Skin of body (tissue), 2 donors: Measurements from ENCODE around the gene METTL1. TPM values are rescaled to one million over a fixed set of nuclear protein-coding genes. Genes with fewer than 3 reads are reported as not detected.

Experiments used
- DNase-seq: peaks from one replicate; lab custom pipeline; 2025; lab: John Stamatoyannopoulos, UW
- total RNA-seq: library from RNA; depleted of rRNA; stranded (reverse); fragments of >200 nt; gene quantifications from one replicate; pipeline ENCODE4 v1.2.3, GENCODE V29; 2014

Gene METTL1
- total RNA-seq, 1 donor from 2014 or later = 9.0 TPM

DNA sequence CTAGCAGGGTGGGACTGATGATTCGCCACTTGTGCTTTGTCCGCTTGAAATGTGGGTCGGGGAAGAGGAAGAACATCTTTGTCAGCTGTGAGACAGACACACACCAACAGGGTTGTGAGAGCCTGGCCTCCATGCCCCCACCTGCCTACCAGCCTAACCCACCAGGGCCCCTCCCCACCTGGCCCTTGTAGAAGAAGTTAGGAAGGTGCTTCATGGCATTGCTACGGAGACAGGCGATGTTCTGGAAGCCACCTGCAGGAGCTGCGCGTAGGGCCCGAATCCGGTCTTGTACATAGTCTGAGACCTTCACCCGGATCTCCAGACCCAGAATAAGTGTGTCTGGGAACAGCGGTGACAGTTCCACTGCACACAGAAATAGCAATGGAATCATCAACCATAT is 2.3 kb downstream of the METTL1 start:
- no peak for DNase-seq

DNA sequence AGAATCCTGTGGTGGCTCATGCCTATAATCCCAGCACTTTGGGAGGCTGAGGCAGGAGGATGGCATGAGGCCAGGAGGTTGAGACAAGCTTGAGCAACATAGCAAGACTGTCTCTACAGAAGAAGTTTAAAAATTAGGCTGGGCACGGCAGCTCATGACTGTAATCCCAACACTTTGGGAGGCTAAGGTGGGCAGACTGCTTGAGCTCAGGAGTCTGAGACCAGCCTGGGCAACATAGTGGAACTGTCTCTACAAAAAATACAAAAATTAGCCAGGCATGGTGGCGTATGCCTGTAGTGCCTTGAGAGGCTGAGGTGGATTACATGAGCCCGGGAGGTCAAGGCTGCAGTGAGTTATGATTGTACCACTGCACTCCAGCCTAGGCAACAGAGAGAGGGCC is 4.0 kb downstream of the METTL1 start:
- no peak for DNase-seq

DNA sequence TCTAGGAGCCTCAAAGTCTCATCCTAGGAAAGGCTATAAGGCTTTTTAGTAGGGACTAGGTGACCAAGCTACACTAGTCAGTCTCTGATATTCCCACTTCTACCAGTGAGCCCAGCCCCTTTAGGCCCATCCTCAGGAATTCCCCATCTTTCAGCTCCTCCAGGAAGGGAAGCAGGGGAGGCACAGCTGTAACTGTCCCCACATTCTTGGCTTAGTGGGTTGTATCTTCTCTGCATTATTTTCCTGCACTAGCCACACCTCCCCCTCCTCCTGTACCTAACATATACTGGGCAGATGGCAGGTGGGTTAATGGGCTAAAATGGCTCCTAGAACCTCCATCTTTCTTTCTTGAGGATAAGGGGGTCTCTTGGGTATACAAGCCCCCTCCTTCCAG is 4.6 kb downstream of the METTL1 start:
- DNase-seq = no peak

DNA sequence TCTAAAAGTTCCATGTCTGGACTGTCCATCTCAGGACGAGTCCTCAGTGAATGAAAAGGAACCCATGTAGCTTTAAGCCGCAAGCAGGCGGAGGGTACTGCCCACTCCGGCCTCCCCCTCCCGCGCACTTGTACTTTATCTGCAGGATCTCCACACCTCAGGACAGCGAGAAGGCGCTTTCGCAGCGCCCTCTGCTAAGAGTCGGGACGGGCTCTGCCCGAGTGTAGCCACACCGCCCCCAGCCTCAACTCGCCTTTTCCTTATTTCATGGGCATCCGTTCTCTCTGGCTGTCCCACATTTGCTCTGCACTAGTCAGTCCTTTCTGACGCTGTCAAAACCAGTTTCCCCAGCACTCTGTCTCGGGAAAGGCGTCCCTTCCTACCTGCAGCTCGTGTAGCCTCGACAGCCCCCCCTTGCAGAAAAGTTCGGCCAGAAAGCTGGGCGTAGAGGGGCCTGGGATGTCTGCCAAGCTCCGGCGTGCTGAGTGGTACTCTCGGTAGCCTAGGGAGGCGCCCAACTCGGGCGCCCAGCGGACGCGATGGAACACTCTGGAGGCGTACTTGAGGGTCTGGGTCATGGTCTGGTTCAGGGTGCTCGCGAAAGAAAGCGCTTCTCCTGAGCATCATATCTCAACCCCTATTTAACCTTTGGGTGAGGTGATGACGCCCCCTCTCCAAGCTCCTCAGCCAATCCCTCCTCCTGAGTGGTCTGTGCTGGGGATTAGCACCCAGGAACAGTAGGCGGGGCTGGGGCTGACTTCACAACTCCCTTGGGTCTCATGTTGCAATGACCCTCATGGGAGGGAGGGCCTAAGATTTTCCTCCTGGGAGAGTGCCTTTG is 5.2 kb downstream of the METTL1 start, which contains the start of gene CYP27B1:
CYP27B1 (minus strand) TSS at position 615 of the 841 bp plus-strand sequence; CDS start at position 578, 37 bp downstream.
- DNase-seq = no peak

DNA sequence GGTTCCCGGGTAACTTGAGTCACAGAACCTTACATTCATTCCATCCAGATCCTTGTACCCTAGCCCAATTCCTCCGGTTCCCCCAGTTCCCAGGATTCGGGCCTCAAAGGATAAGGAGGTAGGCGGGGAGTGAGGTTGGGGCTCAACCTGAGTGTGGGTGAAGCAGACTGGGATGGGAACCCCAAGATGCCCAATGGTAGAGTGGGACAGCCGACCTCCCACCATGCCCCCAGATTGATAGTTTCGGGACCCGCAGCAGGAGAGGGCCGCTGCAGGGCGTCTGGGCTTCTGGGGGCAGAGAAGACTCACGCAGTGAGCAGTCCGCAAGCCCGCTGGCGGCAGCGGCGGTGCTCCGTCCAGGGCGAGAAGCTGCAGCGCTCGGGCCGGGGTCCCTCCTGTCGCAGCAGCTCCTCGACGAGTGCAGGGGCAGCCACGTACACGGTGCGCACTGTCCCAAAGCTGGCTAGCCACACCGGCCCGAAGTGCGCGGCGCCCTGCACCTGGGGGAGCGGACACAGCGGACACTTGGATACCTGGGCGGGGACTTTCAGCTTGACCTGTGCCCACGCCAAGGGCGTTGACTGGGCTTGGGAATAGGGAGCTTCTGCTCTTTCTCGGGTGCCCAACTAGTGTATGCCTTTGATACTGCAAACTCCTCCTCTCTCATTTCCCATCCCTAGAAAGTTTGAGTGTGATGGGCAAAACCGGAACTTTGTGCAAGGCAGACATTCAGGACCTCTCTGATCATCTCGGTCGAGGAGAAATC is 6.0 kb downstream of the METTL1 start:
- no peak for DNase-seq

DNA sequence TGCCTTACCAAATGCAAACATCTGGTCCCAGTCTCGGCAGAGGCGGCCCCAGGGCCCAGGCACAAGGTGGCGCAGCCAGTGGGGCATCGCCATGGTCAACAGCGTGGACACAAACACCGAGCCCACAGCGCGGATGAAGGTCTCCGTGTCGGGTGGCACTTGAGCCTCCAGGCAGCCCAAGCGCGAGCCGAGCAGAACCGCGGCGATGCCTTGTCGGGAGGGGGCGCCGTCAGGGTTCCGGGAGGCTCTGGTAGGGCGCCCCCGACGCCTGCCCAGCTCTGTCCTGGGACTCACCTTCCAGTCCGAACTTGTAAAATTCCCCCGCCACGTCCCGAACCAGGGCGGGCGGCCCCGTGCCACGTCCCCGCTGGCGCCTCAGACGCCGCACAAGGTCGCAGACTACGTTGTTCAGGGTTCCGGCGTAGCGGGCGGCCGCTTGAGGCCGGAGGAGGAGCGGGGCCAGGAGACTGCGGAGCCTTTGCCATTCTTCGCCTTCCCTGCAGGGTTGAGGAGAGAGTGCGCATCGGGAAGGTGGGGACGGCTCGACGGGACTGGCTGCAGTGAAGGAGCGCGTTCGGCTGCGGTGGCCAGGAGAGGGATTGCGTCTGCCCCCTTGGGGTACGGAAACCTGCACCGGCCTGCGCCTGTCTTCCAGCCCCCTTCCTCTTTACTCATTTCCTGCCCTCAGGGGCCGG is 6.8 kb downstream of the METTL1 start:
- no peak for DNase-seq

DNA sequence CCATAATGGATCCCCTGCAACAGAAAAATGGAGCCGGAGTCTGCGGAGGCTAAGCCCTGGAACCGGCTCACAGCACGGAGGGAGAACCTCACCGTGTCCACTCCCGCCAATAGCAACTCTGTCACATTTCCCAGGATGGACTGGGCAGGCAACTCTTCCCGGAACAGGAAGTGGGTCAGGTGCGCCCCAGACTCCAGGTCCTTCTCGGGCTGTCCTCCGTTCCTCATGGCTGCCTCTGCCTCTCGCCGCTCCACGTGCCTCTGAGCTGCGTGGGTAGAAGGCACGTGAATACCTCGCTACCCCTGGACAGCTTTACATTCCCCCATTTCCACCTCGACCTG is 7.3 kb downstream of the METTL1 start:
- no peak for DNase-seq

DNA sequence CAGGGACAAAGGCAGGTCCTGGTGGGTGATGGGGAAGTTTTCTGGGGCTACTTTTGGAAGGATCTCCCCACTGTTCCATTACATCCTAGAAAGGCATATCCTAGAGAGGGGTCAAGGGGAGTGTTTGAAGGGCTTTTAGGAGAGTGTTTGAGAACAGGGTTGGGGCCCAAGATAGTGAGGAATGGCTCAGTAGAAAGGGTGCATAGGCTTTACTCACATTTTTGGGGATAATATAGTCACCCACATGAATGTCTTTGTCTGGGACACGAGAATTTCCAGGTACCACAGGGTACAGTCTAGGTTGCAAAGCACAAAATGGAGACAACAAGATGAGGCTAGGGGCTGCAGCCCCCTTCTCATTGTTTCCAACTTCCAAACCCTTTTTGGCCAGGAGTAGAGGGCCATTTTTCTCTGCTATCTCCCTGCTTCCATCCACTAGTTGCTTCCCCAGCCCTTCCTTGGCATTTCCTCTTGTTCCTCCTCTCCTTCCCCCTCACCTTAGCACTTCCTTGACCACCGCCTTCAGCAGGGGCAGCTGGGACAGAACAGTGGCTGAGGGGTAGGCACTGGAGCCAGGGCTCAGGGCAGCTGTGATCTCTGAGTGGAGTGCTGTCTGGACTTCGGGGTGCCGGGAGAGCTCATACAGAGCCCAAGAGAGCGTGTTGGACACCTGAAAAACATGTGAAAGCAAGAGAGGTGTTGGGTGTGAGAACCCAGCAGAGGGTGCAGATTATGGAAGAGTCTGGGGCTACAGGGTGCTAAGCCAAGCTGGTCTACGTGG is 7.8 kb downstream of the METTL1 start:
- DNase-seq = no peak

DNA sequence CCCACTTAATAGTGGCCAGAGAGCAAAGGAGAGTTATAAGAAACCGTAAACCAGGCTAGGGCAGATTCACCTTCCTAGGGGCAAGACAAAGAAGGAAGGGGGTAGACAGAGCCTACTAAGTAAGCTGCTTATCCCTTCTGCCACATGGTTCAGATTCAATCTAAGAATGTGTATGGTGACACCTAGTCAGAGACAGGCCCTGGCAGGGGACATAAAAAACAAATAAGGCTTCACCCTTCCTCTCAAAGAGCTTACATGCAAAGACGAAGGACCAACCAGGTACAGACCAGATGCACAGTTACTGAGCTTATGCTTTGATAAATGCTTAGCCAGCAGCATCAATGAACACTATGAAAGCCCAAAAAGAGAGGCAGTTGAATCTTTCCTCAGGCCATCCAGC is 9.4 kb downstream of the METTL1 start:
- DNase-seq = no peak

DNA sequence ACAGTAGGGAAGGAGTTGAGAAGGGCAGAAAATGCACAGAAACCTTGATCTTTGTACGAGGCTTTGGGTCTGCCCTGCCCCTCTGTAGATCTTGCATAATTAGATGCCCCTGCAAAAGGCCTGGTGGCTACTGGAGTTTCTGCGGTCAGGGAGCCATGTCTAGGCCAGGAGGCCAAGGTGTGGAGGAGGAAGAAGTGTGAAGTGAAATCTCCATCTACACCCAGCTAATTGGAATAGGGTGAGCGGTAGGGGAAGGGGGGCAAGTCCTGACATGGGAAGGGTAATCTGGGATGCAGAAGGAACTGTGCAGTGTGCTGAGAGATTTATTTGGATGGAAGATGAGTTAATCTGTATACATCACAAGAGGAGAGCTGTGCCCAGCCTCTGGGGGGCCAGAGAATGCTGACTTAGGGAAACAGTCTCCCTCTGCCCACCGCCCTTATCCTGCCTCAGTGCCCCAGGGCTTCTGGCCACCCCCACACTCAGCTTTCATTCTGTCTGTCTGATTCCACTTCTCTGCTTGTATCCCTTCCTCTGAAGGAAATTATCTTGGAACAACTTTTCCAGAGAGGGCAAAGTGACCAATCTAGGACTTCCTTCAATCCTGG is 10.4 kb downstream of the METTL1 start:
- no peak for DNase-seq

DNA sequence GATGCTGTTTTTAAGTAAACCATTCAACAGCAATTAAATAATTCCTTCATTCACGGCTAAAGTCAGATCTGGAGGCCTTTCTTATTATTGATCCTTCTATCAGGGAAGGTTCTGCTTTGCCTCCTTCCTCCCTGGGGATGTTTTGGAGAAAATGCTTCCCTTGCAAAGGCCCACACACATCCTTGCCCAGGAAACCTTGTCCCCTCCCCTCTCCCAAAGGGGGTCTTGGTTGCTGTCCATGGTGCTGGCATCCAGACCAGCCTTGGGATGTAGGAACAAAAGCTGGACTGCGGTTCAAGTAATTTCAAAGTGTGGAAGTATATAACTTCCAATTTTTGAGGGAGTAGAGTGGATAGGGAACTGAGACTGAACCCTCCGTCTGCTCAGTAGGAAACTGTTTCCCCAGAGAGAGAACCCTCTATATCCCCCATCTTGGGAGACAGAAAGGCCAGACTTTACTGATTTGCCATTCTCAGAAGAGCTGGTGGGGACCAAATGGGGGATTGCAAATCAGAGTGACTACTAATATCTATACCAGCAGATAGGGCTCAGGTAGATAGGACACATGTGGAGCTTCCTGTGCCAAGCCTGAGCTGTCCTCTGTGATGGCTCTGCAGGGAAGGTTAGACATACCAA is 11.4 kb downstream of the METTL1 start:
- DNase-seq = no peak

DNA sequence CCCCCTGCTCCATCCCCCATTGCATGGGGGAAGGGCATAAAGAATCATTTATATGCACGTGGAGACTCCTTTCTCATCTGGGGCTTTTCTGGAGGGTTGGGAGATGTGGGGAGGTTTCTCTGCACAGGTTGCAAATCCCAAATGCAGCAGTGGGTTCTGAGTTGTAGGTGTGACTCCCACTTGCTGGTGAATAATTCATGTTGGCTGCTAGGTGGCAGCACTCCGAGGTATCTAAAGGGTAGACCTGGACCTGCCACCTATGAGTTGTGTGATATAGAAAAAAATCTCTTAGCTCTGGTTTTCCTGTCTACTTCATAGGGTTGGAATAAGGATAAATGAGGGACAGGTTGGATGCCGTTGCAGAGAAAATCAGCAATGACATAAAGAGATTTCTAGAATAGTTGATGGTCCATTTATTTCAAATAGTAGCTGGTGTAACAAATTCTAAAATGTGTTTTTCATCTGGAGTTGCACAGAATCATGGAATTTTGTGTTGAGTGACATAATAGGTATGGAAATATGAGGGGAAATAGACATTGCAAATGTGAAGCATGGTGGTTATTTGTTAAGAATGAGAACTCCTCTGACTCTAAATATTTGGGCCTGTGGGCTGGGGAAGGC is 12.4 kb downstream of the METTL1 start:
- no peak for DNase-seq

DNA sequence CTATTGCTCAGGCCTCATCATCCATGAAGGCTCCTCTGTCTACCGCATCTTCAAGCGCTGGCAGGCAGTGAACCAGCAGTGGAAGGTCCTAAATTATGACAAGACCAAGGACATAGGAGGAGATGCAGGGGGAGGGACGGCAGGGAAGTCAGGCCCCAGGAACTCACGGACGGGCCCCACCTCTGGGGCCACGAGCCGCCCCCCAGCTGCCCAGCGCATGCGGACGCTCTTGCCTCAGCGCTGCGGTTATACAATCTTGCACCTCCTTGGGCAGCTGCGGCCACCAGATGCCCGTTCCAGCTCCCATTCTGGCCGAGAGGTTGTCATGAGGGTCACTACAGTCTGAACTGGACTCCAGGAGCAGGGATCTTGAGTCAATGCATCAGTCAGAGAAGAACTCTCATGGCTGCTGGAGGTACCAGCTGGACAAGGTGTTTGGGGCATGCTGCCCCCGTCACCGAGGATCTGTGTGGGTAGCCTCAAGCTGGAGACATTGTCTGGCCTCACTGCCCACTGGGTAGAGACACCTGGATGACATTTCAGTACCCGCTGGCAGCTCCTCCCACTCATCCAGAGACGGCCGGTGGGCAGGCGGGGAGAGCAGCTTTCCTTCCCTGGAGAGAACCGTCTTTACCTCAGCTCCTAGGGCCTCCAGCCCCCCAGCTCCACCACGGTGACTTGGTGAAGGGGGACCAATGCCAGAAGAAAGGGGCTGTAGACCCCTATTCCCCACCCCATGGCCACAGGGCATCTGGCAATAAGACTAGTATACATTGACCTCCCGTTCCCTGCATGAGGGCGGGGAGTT is 13.1 kb downstream of the METTL1 start:
- no peak for DNase-seq

DNA sequence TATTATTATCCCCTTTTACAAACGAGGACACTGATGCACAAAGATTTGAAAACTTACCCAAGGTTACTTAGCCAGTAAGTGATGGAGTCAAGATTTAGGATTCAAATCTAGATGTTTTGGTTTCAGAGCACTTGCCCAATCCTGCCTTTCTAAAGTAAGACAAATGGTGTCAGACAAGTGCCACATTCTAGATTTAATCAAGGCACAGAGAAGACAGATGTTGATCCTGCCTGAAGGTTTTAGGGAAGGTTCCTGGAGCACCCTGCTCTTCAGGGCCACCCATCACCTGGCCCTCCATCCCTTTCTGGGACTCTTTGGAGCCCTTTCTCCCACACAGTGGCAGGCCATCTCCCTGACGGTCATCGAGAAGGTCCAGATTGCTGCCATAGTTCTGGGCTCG is 14.1 kb downstream of the METTL1 start:
- DNase-seq = no peak

DNA sequence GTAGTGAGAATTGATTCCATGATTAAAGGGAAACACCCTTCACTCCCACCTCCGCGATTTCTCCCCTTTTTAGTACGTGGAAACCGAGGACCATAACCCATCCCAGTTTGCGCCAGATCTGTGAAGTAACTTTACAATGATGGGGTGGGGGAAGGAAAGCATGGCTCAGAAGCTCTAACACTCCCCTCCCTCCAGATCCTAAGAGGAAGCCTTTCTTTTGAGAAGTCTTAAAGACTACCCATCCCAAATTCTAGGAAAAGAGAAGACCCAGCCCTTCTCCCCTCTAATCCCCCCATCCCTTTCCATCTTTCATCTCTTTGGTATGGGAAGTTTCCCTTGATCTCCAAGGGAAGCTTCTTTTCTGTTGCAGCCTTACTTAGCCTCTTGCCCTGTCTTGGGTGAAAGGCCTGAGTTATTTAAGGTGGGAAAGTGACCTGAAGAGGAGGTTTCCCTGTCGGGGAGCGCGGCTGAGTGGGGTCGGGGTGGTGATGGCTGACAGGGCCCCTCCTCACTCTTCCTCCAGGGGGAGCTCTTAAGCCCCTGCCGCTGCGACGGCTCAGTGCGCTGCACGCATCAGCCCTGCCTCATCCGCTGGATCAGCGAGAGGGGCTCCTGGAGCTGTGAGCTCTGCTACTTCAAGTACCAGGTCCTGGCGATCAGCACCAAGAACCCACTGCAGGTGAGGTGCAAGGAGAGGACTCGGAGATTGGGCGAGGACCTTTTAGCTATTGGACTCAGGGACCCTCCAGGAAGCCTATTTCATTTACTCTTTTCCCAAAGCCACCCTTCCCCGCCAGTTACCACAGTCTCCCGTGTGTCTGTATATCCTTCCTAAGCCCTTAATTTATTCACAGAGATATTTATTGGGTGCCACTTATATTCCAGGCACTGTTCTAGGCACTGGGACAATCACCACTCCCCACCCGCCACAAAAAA is 15.2 kb downstream of the METTL1 start:
- DNase-seq = no peak

DNA sequence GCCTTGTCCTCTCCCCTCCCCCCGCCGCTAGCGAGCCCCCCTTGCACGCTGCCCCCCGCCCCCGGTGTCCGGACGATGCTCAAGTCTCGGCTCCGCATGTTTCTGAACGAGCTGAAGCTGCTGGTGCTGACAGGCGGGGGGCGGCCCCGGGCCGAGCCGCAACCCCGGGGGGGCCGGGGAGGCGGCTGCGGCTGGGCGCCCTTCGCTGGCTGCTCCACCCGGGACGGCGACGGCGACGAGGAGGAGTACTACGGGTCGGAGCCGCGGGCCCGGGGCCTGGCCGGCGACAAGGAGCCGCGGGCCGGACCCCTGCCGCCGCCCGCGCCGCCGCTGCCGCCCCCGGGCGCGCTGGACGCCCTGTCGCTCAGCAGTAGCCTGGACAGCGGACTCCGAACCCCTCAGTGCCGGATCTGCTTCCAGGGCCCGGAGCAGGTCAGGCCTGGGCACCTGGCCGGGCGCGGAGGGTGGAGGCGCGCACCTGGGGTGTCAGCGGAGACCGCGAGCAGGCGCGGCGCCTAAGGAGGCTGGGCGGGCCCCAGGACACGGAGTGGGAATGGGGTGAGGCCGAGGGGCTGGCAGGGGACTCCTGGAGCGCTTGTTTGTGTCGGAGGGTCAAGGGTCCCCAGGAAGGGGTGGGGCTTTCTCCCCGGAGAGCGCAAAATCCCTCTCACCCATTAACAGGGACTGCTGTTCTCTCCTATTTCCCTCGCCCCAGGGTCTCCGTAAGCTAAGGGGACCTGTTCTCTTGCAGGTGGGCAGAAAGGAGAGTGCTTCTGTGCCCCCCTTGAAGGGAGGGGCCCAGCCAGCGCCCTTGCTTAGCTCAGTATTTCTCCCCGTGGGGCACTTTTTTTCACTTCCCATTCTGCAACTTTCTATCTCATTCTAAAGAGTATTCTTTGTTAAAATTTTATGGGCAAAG is 16.2 kb downstream of the METTL1 start:
- no peak for DNase-seq

DNA sequence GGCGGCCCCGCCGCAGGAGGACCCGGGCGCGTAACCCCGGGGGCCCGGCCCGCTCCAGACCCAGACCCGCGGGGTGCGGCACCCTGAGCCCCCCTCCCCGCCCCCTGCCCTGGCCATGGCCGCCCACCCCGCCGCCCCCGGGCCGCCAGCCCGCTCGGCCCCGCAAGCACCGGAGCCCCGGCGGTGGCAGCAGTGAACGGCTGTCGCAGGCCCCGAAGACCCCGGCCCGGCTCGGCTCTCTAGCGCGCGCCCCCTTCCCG is 16.8 kb downstream of the METTL1 start:
- no peak for DNase-seq
